Stimulated activated naive B cell treated with anti-CD40 and anti-IgM and Interleukin-4, amounts not matched to agents 10 μg/mL and 1 μg/mL and 100 μg/mL, for 72 hours (primary cell): ENCODE measurements around the gene RIT2.
"Not testable (repeated sequence)": the region's sequence is repeated elsewhere in the genome, so short reads cannot be mapped to it uniquely, and the experiment has no call there.

ENCODE experiments used
- ATAC-seq, 2 donors: fragments of 150-1000 bp; cut with Tn5 transposase; replicated peaks; 2 replicates each; pipeline ENCODE4 v1.10.0; 2021; ENCODE audit warnings: moderate library complexity in 1 of 2
- DNase-seq: peaks from one replicate; pipeline ENCODE4 v3.0.0; 2021
- H3K27ac Mint-ChIP-seq: one replicate; pipeline ENCODE4 v1.8.0; 2022; ENCODE audit warnings: mild to moderate bottlenecking, mixed read lengths
- H3K27me3 Mint-ChIP-seq, 2 donors: one replicate each; pipeline ENCODE4 v1.8.0; 2022; ENCODE audit warnings: mixed read lengths in 2 of 2
- H3K36me3 Mint-ChIP-seq, 2 donors: one replicate each; pipeline ENCODE4 v1.8.0; 2022; ENCODE audit warnings: mixed read lengths in 2 of 2, mild to moderate bottlenecking in 1 of 2
- H3K4me1 Mint-ChIP-seq, 2 donors: one replicate each; pipeline ENCODE4 v1.8.0; 2022; ENCODE audit warnings: mixed read lengths in 2 of 2, mild to moderate bottlenecking in 1 of 2
- H3K4me3 Mint-ChIP-seq, 2 donors: one replicate each; pipeline ENCODE4 v1.8.0; 2022; ENCODE audit warnings: mild to moderate bottlenecking in 2 of 2, mixed read lengths in 2 of 2, moderate library complexity in 1 of 2
- H3K9me3 Mint-ChIP-seq, 2 donors: one replicate each; pipeline ENCODE4 v1.8.0; 2022; ENCODE audit warnings: mixed read lengths in 2 of 2, mild to moderate bottlenecking in 1 of 2

Gene RIT2

DNA sequence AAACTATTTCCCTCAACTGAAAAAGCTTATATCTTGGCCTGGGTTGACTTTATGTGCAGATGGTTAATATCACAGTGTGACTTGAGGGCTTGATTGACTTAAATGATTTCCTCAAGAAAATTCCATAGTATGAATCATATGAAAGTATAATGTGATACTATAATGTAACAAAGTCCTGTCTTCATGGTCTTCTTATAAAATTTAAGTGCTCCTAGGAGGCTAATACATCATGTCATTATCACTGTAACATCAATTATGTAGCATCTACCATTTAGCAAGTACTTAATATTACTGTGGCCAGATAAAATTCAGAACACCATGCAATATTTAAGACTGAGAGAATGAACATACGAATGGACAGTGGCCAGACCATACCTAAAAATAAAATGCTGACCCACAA is 276.1 kb downstream of the RIT2 start:
- no peak overlapping the region for H3K4me3 Mint-ChIP-seq
- ATAC-seq = no peak

GRCh38 chr18:42838546-42839145 is 276.8 kb downstream of the RIT2 start:
- Mint-ChIP-seq H3K36me3 (no peaks in the 10 kb centered on the region), H3K9me3 (no peaks in the 10 kb centered on the region)
- ATAC-seq = no peak

More for the DNA sequence above, 276.1 kb downstream of the RIT2 start:
- H3K9me3 Mint-ChIP-seq = no peaks in the 10 kb centered on the region
- H3K36me3 Mint-ChIP-seq = no peaks in the 10 kb centered on the region
- DNase-seq = no peak
- H3K27ac Mint-ChIP-seq = no peak overlapping the region
- H3K4me1 Mint-ChIP-seq = no peaks in the 10 kb centered on the region
- no peaks in the 10 kb centered on the region for H3K27me3 Mint-ChIP-seq

DNA sequence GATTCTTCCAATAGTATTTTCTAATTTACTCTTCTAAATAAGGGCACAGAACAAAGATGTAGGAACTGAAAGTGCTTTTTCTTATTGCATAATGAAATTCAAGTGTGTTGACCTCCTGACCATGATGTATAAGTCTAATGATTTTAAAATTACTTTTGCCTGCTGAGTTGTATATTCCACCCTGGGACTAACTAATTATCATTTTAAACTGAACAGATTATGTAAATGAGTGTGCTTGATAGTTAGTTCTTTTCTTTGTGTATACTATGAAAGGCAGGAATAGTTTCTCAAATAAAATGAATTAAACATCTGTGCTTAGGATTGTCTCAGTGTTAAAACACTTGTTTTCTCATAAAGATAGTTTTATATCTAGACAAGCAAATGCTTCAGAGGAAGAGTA is 284.5 kb downstream of the RIT2 start:
- DNase-seq = no peak
- no peak overlapping the region for H3K27ac Mint-ChIP-seq
- H3K4me1 Mint-ChIP-seq = no peaks in the 10 kb centered on the region
- no peaks in the 10 kb centered on the region for H3K9me3 Mint-ChIP-seq
- H3K27me3 Mint-ChIP-seq = no peaks in the 10 kb centered on the region
- H3K36me3 Mint-ChIP-seq = no peaks in the 10 kb centered on the region
- ATAC-seq = no peak
- no peak overlapping the region for H3K4me3 Mint-ChIP-seq

More at GRCh38 chr18:42838546-42839145, 276.8 kb downstream of the RIT2 start:
- DNase-seq = no peak
- Mint-ChIP-seq H3K4me3 (no peak overlapping the region), H3K27me3 (no peaks in the 10 kb centered on the region), H3K27ac (no peak overlapping the region), H3K4me1 (no peaks in the 10 kb centered on the region)

DNA sequence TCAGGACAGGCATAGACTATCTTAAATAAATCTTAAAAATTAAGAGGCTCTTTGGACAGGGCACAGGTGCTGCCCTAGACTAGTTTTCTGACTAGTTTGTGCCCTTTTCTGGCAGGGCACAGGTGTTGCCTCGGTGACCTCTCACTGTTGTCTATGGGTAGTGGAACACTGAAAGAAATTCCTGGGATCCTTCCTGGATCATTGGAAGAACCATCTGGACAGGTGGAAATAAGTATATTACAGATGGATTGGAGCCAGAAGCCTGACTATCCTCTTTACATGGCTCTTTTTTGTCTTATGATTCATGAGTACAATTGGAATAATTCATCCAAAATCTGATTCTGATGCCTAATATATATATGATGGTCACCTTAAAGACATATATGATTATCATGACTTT is 286.6 kb downstream of the RIT2 start:
- H3K4me3 Mint-ChIP-seq = no peak overlapping the region
- no peaks in the 10 kb centered on the region for H3K9me3 Mint-ChIP-seq
- no peaks in the 10 kb centered on the region for H3K27me3 Mint-ChIP-seq
- no peak overlapping the region for H3K27ac Mint-ChIP-seq
- ATAC-seq = no peak
- no peaks in the 10 kb centered on the region for H3K36me3 Mint-ChIP-seq
- no peak for DNase-seq
- no peaks in the 10 kb centered on the region for H3K4me1 Mint-ChIP-seq

- no peaks in the 10 kb centered on the region for H3K4me1 Mint-ChIP-seq
- H3K27me3 Mint-ChIP-seq = no peaks in the 10 kb centered on the region
- peaks cover 0 to 2% of the 10 kb centered on the region in 2 donors for H3K9me3 Mint-ChIP-seq
- no peaks in the 10 kb centered on the region for H3K36me3 Mint-ChIP-seq
- no peak for ATAC-seq
- no peak overlapping the region for H3K27ac Mint-ChIP-seq
- no peak overlapping the region for H3K4me3 Mint-ChIP-seq
- DNase-seq = no peak
These were observed 291.3 kb downstream of the RIT2 start for GRCh38 chr18:42824178-42824577.

DNA sequence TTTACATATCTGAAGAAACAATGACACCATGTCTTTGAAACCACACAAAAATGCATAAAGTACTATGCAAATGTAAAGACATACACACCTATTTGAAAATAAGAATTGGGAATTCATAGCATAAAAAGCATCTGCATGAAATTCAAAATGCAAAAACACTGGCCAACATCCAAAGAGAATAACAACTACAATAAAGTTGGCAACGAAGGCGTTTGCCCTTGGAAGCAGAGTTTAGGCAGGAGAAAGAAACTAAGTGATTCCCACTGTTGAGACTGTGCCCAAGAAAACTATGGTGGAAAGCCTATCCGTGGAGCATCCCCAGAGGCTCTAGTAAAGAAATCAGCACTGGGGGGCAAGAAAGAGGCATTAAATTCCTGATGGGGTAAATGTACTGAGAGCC is 292.8 kb downstream of the RIT2 start:
- no peaks in the 10 kb centered on the region for H3K36me3 Mint-ChIP-seq
- ATAC-seq = no peak
- DNase-seq = no peak
- H3K27me3 Mint-ChIP-seq = no peaks in the 10 kb centered on the region
- no peak overlapping the region for H3K4me3 Mint-ChIP-seq
- H3K27ac Mint-ChIP-seq = no peak overlapping the region
- no peaks in the 10 kb centered on the region for H3K4me1 Mint-ChIP-seq
- peaks cover 0 to 2% of the 10 kb centered on the region in 2 donors for H3K9me3 Mint-ChIP-seq

GRCh38 chr18:42821492-42821891 is 294.0 kb downstream of the RIT2 start:
- H3K9me3 Mint-ChIP-seq = peaks cover 0 to 2% of the 10 kb centered on the region in 2 donors

GRCh38 chr18:42814618-42815017 is 300.9 kb downstream of the RIT2 start:
- H3K4me1 Mint-ChIP-seq = no peaks in the 10 kb centered on the region
- H3K4me3 Mint-ChIP-seq = no peak overlapping the region
- no peak for ATAC-seq
- DNase-seq = no peak
- no peak overlapping the region for H3K27ac Mint-ChIP-seq
- H3K36me3 Mint-ChIP-seq = no peaks in the 10 kb centered on the region
- no peaks in the 10 kb centered on the region for H3K27me3 Mint-ChIP-seq
- H3K9me3 Mint-ChIP-seq = no peaks in the 10 kb centered on the region

More at GRCh38 chr18:42821492-42821891, 294.0 kb downstream of the RIT2 start:
- Mint-ChIP-seq H3K4me1 (no peaks in the 10 kb centered on the region), H3K27ac (no peak overlapping the region), H3K36me3 (no peaks in the 10 kb centered on the region), H3K4me3 (no peak overlapping the region), H3K27me3 (no peaks in the 10 kb centered on the region)
- DNase-seq = no peak
- ATAC-seq = no peak

DNA sequence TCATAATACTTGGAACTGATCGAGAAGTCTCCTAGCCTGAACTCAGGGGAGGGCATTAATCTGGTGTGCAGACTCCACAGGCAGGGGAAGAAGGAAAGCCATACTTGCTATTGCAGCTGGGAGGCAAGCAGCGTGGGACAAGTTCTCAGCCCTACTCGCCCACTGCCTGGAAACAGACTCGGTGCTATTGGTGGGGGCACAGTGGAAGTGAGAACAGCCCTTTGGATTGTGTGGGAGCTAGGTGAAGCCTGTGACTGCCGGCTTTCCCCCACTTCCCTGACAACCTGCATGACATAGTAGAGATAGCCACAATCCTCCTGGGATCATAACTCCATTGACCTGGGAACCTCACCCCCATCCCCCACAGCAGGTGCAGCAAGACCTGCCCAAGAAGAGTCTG is 301.3 kb downstream of the RIT2 start:
- no peak overlapping the region for H3K4me3 Mint-ChIP-seq
- no peaks in the 10 kb centered on the region for H3K9me3 Mint-ChIP-seq
- H3K27ac Mint-ChIP-seq = no peak overlapping the region
- DNase-seq (no peak), ATAC-seq (no peak)
- H3K4me1 Mint-ChIP-seq = no peaks in the 10 kb centered on the region
- no peaks in the 10 kb centered on the region for H3K36me3 Mint-ChIP-seq
- H3K27me3 Mint-ChIP-seq = no peaks in the 10 kb centered on the region

GRCh38 chr18:42813570-42813969 is 301.9 kb downstream of the RIT2 start:
- ATAC-seq = no peak
- H3K9me3 Mint-ChIP-seq = no peaks in the 10 kb centered on the region
- no peaks in the 10 kb centered on the region for H3K36me3 Mint-ChIP-seq
- DNase-seq = no peak
- no peak overlapping the region for H3K4me3 Mint-ChIP-seq
- H3K27me3 Mint-ChIP-seq = no peaks in the 10 kb centered on the region
- H3K27ac Mint-ChIP-seq = no peak overlapping the region
- no peaks in the 10 kb centered on the region for H3K4me1 Mint-ChIP-seq

DNA sequence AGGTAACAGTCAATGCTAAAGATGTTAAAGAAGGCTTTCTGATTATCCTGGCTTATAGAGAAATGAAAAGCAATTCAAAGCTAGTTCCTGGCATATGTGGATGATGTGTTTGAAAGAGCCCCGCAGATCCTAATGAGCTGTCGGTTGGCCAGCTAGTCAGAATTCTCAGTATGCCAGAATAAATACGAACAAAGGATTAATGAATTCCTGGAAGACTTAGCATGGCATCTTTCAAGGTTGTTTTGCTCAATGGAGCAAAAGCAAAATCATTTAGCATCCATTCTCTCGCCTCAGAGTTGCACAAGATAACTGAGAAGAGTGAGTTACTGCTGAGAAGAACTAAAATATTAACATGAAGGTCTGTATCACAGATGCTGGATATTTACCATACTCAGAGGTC is 307.6 kb downstream of the RIT2 start:
- no peak for ATAC-seq
- H3K4me3 Mint-ChIP-seq = no peak overlapping the region

DNA sequence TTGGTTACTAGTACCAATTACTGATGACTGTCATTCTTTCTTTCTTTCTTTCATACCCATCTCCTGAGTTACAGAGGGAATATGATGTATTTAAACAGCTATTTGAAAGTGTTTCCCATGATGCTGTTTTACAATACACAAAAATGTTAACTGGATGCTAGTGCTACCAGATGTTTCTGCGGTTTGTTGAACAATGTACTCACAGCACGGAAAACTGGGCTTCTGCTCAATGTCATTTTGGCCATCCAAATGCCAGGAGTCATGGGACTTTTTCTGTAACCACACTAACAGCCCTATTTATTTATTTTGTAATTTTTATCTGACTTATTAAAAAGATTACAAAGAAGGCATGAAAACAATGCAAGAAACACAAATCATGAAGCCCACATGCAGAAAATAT is 313.8 kb downstream of the RIT2 start:
- DNase-seq = no peak
- Mint-ChIP-seq H3K4me1 (no peaks in the 10 kb centered on the region), H3K4me3 (no peak overlapping the region), H3K27me3 (no peaks in the 10 kb centered on the region), H3K9me3 (no peaks in the 10 kb centered on the region), H3K36me3 (no peaks in the 10 kb centered on the region), H3K27ac (no peak overlapping the region)
- ATAC-seq = no peak

More for the DNA sequence above, 307.6 kb downstream of the RIT2 start:
- DNase-seq = no peak
- H3K4me1 Mint-ChIP-seq = no peaks in the 10 kb centered on the region
- no peaks in the 10 kb centered on the region for H3K9me3 Mint-ChIP-seq
- H3K36me3 Mint-ChIP-seq = no peaks in the 10 kb centered on the region
- H3K27me3 Mint-ChIP-seq = no peaks in the 10 kb centered on the region
- H3K27ac Mint-ChIP-seq = no peak overlapping the region

DNA sequence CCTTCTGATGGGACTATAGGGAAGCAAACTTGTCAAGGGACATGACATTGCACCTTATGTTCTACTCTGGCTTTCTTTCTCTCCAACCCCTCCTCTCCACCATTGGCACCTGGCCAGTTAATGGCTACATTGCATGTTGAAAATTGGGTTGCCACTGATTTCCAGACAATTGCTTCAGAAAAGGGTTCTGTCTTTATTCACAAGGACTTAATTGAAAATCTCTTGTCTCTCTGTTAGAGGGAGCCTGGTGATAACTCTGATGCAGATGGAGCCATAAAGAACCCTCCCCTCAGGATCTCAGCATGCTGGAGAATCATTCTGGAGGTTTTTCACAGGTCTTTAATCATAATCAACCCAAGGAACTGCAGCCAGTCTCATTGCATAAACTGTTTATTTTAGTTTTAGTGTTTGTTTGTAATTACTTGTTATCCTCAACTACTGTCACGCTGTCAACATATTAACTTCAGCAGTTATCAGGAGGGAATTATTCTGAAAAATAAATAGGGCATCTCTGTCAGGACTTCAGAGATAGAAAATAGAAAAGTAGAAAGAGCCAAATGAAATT is 316.8 kb downstream of the RIT2 start:
- Mint-ChIP-seq H3K36me3 (no peaks in the 10 kb centered on the region), H3K27ac (no peak overlapping the region), H3K4me1 (no peaks in the 10 kb centered on the region), H3K4me3 (no peak overlapping the region), H3K9me3 (no peaks in the 10 kb centered on the region), H3K27me3 (no peaks in the 10 kb centered on the region)
- DNase-seq (no peak), ATAC-seq (no peak)

GRCh38 chr18:42795213-42795789 is 320.2 kb downstream of the RIT2 start:
- H3K4me1 Mint-ChIP-seq, H3K27me3 Mint-ChIP-seq, H3K9me3 Mint-ChIP-seq, H3K4me3 Mint-ChIP-seq, H3K36me3 Mint-ChIP-seq, H3K27ac Mint-ChIP-seq, ATAC-seq, DNase-seq: not testable (repeated sequence)

DNA sequence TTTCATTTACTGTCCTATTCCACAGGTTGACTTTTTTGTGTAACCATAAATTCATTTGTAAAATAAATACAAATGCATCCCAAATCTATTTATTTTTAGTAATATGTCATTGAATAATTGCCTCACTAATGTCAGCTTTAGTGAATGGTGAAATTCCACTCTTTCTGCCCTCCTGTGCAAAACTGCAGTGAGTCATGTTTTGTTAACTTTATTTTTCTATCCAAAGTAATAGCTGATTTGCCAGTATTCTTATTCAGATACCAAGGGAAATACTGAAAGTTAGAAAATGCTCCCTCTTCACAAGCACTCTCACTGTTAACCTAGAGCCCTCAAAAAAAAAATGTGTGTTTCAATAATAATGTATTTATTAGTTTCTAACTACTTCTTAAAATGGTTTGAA is 322.8 kb downstream of the RIT2 start:
- Mint-ChIP-seq H3K4me1 (no peaks in the 10 kb centered on the region), H3K27ac (no peak overlapping the region), H3K27me3 (no peaks in the 10 kb centered on the region), H3K4me3 (no peak overlapping the region), H3K36me3 (no peaks in the 10 kb centered on the region), H3K9me3 (peaks cover 0 to 2% of the 10 kb centered on the region in 2 donors)
- DNase-seq (no peak), ATAC-seq (no peak)
